Osteoblast (primary cell): ENCODE data around the gene CWC22. TPM values are rescaled to one million over a fixed set of nuclear protein-coding genes. Genes with fewer than 3 reads are reported as not detected.
"Not testable (repeated sequence)": the region's sequence is repeated elsewhere in the genome, so short reads cannot be mapped to it uniquely, and the experiment has no call there.

ENCODE experiments used
- DNase-seq: peaks from one replicate; pipeline ENCODE4 v3.0.0; 2011; ENCODE audit warnings: low spot score, mixed read lengths; ENCODE audit not compliant: insufficient read length; ENCODE audit errors: missing footprints
- H2AFZ ChIP-seq: 2 replicates; pipeline ENCODE4 v1.6.0; 2011; ENCODE audit warnings: mild to moderate bottlenecking, low read length
- H3K27ac ChIP-seq: 2 replicates; pipeline ENCODE4 v1.5.1; 2011; ENCODE audit warnings: mild to moderate bottlenecking, low read depth, low read length, moderate library complexity
- H3K27me3 ChIP-seq: 2 replicates; pipeline ENCODE4 v1.6.0; 2012; ENCODE audit warnings: mild to moderate bottlenecking, control low read depth, inconsistent platforms, low read length, moderate library complexity; ENCODE audit not compliant: insufficient read depth
- H3K36me3 ChIP-seq: 2 replicates; pipeline ENCODE4 v1.5.1; 2011; ENCODE audit warnings: mild to moderate bottlenecking, low read length, control low read depth, moderate library complexity; ENCODE audit not compliant: insufficient read depth
- H3K4me1 ChIP-seq: 2 replicates; pipeline ENCODE4 v1.5.1; 2011; ENCODE audit warnings: mild to moderate bottlenecking, low read length, control low read depth, moderate library complexity; ENCODE audit not compliant: insufficient read depth
- H3K4me2 ChIP-seq: 2 replicates; pipeline ENCODE4 v1.6.0; 2011; ENCODE audit warnings: mild to moderate bottlenecking, low read length; ENCODE audit not compliant: insufficient read depth
- H3K4me3 ChIP-seq: fragments of 200-600 bp; sonication (generic); 3 replicates; pipeline ENCODE4 v1.5.1; 2012; ENCODE audit warnings: mild to moderate bottlenecking, low read length, inconsistent platforms; ENCODE audit not compliant: insufficient read depth
- H3K79me2 ChIP-seq: 2 replicates; pipeline ENCODE4 v1.6.0; 2012; ENCODE audit warnings: mild to moderate bottlenecking, low read length, control low read depth, inconsistent platforms; ENCODE audit not compliant: insufficient read depth
- H3K9me3 ChIP-seq: 2 replicates; pipeline ENCODE4 v1.5.1; 2011; ENCODE audit warnings: low read depth, low read length, control low read depth
- H4K20me1 ChIP-seq: 2 replicates; pipeline ENCODE4 v1.6.0; 2012; ENCODE audit warnings: mild to moderate bottlenecking, low read length, control low read depth; ENCODE audit not compliant: insufficient read depth
- CTCF ChIP-seq: IDR thresholded peaks from 2 replicates; pipeline ENCODE4 v1.5.1; 2011; ENCODE audit warnings: mild to moderate bottlenecking, low read depth, low read length, moderate library complexity; ENCODE audit errors: extremely low read depth
- total RNA-seq: library from RNA; depleted of rRNA; stranded (reverse); fragments of >200 nt; gene quantifications from 2 replicates; pipeline ENCODE4 v1.2.3, GENCODE V29; 2012

Gene CWC22
- 15.2 and 17.1 TPM in 2 replicates for total RNA-seq

- Histone ChIP-seq H2AFZ (peak within 1 kb of the TSS; percentile 98), H3K27ac (peak within 1 kb of the TSS; percentile 97), H3K79me2 (peaks cover 47% of the 10 kb centered on the region), H3K4me2 (peak within 1 kb of the TSS; percentile 96), H3K36me3 (no peaks in the 10 kb centered on the region), H3K4me1 (peaks cover 13% of the 10 kb centered on the region), H4K20me1 (peaks cover 14% of the 10 kb centered on the region), H3K4me3 (peak within 1 kb of the TSS; percentile 85), H3K27me3 (no peaks in the 10 kb centered on the region), H3K9me3 (no peaks in the 10 kb centered on the region)
- peak; percentile 82 for DNase-seq
- TF ChIP-seq CTCF, result no peak
Observed at GRCh38 chr2:180006781-180007579, at the start of gene CWC22. Gene CWC22, minus strand, starts transcription at chr2:180007297. Its CDS starts 13,956 bp downstream, at chr2:179993341.

- H3K79me2 ChIP-seq, result no peaks in the 10 kb centered on the region
- no peaks in the 10 kb centered on the region for H3K9me3 ChIP-seq
- H3K4me1 ChIP-seq, result no peaks in the 10 kb centered on the region
- H3K36me3 ChIP-seq, result no peaks in the 10 kb centered on the region
- no peak overlapping the region for H3K27ac ChIP-seq
- no peak for TF ChIP-seq CTCF
- peaks cover 59% of the 10 kb centered on the region for H3K27me3 ChIP-seq
- H3K4me2 ChIP-seq, result peak overlapping the region; percentile 13
- H4K20me1 ChIP-seq, result no peaks in the 10 kb centered on the region
- H3K4me3 ChIP-seq, result no peak overlapping the region
- DNase-seq, result no peak
- H2AFZ ChIP-seq, result peak overlapping the region; percentile 15
Observed at GRCh38 chr2:180056367-180057118, 49.4 kb upstream of the CWC22 start.

GRCh38 chr2:180054576-180054975 is 47.5 kb upstream of the CWC22 start:
- peaks cover 59% of the 10 kb centered on the region for H3K27me3 ChIP-seq
- not testable (repeated sequence) for H3K4me3 ChIP-seq, H4K20me1 ChIP-seq, H3K4me2 ChIP-seq, H3K27ac ChIP-seq, H3K79me2 ChIP-seq, H3K9me3 ChIP-seq, DNase-seq, H3K4me1 ChIP-seq, H2AFZ ChIP-seq, H3K36me3 ChIP-seq

- Histone ChIP-seq H3K36me3 (no peaks in the 10 kb centered on the region), H3K27ac (no peak overlapping the region), H2AFZ (no peak overlapping the region), H3K4me3 (no peak overlapping the region), H4K20me1 (no peaks in the 10 kb centered on the region), H3K27me3 (peaks cover 53% of the 10 kb centered on the region), H3K4me1 (peaks cover 23% of the 10 kb centered on the region), H3K79me2 (no peaks in the 10 kb centered on the region), H3K4me2 (no peak overlapping the region), H3K9me3 (no peaks in the 10 kb centered on the region)
- no peak for TF ChIP-seq CTCF
- DNase-seq, result no peak
Observed at GRCh38 chr2:180050246-180050645, 43.1 kb upstream of the CWC22 start.
